ENCODE results near the gene CAMKK2. TPM values are rescaled to one million over a fixed set of nuclear protein-coding genes. Genes with fewer than 3 reads are reported as not detected.

Gene CAMKK2
- total RNA-seq, 1 donor from 2014 or later, result 39.3 TPM

DNA sequence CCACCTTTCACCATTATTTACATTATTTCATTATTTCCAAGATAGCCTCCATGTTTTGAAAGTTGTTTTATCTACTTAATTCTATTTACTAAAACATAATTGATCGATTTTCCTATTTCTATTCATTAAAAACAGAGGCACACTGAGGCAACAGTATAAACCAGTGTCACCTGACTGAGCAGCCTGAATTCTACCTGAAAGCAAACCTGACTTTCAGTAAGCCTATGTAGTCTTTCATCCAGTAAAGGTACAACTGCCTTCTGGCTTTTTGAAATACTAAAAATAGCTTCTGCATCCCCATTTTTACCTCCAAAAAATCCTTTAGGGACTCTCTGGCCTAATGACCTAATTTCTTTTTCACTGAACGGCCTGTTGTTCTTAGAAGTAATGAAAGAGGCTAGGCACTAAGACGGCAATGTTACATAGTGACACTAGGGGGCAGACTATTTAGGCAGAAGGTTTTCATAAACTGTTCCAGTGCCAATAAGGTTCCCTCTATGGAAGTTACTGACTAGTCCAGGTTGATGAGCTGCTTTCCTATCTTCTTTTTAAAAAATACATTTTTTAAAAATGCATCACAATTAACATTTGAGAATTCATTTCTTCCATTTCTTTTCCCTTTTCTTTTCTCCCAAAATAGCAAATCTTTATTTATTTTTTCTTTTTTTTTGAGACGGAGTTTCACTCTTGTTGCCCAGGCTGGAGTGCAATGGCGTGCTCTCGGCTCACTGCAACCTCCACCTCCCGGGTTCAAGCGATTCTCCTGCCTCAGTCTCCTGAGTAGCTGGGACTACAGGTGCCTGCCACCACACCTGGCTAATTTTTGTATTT lies 38.2 kb upstream of the CAMKK2 start:
- H3K27me3 ChIP-seq, result no peaks in the 10 kb centered on the region
- no peaks in the 10 kb centered on the region for H3K9me3 ChIP-seq
- no peak overlapping the region for H3K27ac ChIP-seq
- DNase-seq (no peak), ATAC-seq (peak; percentile 96)
- no peak overlapping the region for H3K4me3 ChIP-seq
- intact Hi-C loops (cut with DNase I), result loop anchor here (10.0 kb wide), 1 partner anchor 110 kb away; no protein-coding TSS in a partner anchor
- TF ChIP-seq, protein P1, sequence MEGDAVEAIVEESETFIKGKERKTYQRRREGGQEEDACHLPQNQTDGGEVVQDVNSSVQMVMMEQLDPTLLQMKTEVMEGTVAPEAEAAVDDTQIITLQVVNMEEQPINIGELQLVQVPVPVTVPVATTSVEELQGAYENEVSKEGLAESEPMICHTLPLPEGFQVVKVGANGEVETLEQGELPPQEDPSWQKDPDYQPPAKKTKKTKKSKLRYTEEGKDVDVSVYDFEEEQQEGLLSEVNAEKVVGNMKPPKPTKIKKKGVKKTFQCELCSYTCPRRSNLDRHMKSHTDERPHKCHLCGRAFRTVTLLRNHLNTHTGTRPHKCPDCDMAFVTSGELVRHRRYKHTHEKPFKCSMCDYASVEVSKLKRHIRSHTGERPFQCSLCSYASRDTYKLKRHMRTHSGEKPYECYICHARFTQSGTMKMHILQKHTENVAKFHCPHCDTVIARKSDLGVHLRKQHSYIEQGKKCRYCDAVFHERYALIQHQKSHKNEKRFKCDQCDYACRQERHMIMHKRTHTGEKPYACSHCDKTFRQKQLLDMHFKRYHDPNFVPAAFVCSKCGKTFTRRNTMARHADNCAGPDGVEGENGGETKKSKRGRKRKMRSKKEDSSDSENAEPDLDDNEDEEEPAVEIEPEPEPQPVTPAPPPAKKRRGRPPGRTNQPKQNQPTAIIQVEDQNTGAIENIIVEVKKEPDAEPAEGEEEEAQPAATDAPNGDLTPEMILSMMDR (IDR thresholded peaks at IDR 0.05), result peak; percentile 85
- peaks cover 89% of the 10 kb centered on the region for H3K36me3 ChIP-seq
- H3K4me1 ChIP-seq, result no peaks in the 10 kb centered on the region

DNA sequence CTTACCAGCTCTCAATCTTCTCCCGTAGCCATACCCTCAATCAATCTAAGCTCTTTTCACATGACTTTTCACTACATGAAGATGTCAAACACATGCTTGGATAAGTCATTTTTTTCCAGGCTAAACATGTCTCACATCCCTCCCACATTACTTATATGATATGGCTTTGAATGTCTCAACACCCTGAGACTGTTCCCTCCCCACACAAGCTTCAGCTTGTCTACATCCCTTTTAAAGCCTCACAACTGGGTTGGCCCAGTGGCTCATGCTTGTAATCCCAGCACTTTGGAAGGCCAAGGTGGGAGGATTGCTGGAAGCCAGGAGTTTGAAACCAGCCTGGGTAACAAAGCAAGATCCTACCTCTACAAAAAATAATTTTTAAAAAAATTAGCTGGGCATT lies 37.2 kb upstream of the CAMKK2 start:
- DNase-seq (no peak), ATAC-seq (no peak)
- peaks cover 95% of the 10 kb centered on the region for H3K36me3 ChIP-seq
- H3K27me3 ChIP-seq, result no peaks in the 10 kb centered on the region
- no peaks in the 10 kb centered on the region for H3K9me3 ChIP-seq
- no peak overlapping the region for H3K27ac ChIP-seq
- intact Hi-C loops (cut with DNase I), result loop anchor here (10.0 kb wide), 1 partner anchor 111 kb away; no protein-coding TSS in a partner anchor
- H3K4me3 ChIP-seq, result no peak overlapping the region
- no peaks in the 10 kb centered on the region for H3K4me1 ChIP-seq
- TF ChIP-seq, protein P1 (IDR thresholded peaks at IDR 0.05), result no peak

DNA sequence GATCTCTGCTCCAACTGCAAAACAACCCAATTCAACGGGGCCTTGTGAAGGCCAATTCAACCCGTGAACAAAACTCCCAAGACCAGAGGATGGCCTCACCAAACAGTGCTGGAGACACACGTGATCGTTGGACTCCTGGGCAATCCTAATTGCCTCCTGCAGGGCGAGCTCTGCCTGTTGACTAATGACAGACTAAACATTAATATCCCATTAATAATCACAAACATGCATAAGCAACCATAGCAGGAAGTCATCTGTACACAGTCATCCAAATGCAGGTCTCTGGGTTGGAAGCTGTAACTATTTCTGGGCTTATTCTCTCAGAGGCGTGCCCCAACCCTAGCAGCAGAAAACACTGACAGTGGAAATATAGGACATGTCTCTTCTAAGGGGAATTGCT lies 34.7 kb upstream of the CAMKK2 start:
- DNase-seq (no peak), ATAC-seq (no peak)
- no peak overlapping the region for H3K27ac ChIP-seq
- no peaks in the 10 kb centered on the region for H3K27me3 ChIP-seq
- peaks cover 97% of the 10 kb centered on the region for H3K36me3 ChIP-seq
- no peak overlapping the region for H3K4me3 ChIP-seq
- intact Hi-C loops (cut with DNase I), result loop anchor here (10.0 kb wide), 1 partner anchor 114 kb away; no protein-coding TSS in a partner anchor
- TF ChIP-seq, protein P1 (IDR thresholded peaks at IDR 0.05), result no peak
- peaks cover 4% of the 10 kb centered on the region for H3K4me1 ChIP-seq
- H3K9me3 ChIP-seq, result no peaks in the 10 kb centered on the region

DNA sequence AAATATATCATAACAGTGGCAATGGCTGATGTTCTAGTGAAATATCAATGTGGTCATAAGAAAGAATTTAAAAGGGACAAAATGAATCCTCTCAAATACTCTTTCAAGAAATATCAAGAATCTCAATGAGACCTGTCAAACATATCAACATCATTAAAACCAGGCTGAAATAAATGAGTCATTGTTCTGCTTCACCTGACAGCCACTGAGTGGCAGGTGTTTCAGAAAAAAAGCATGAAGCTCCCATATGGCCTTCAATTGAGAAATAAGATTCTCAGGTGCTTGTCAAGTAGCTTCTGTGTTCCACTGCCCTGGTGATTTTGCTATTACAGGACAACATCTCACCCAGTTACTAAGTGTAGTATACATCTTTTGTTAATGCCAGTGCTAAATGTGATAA lies 34.2 kb upstream of the CAMKK2 start:
- intact Hi-C loops (cut with DNase I), result loop anchor here (10.0 kb wide), 1 partner anchor 114 kb away; no protein-coding TSS in a partner anchor
- ATAC-seq (no peak), DNase-seq (no peak)
- Histone ChIP-seq H3K36me3 (peaks cover 98% of the 10 kb centered on the region), H3K27ac (no peak overlapping the region), H3K4me1 (peaks cover 8% of the 10 kb centered on the region), H3K27me3 (no peaks in the 10 kb centered on the region), H3K4me3 (no peak overlapping the region), H3K9me3 (no peaks in the 10 kb centered on the region)
- TF ChIP-seq, protein P1 (IDR thresholded peaks at IDR 0.05), result no peak

DNA sequence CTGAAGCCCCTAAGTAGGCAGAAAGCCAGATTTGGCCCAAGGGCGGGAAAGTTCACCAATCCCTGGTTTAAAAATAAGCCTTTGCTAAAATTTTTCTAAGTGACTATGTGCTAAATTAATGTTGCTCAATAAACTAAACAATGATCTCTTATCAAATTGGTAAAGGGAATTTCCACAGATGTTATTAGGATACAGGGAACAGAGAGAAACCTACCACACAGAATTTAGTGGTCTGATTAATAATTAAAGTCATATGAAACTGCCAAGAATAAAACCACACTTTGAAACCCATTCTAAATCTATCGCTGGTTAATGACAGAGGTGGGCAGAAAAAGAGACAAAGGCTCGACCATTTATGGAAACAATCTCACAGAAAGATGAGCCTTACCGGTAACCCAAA lies 33.7 kb upstream of the CAMKK2 start:
- ATAC-seq, result no peak
- H3K36me3 ChIP-seq, result peaks cover 98% of the 10 kb centered on the region
- no peak for DNase-seq
- no peak overlapping the region for H3K4me3 ChIP-seq
- intact Hi-C loops (cut with DNase I), result loop anchor here (10.0 kb wide), 1 partner anchor 115 kb away; no protein-coding TSS in a partner anchor
- no peak overlapping the region for H3K27ac ChIP-seq
- H3K27me3 ChIP-seq, result no peaks in the 10 kb centered on the region
- TF ChIP-seq, protein P1 (IDR thresholded peaks at IDR 0.05), result no peak
- H3K9me3 ChIP-seq, result no peaks in the 10 kb centered on the region
- peaks cover 8% of the 10 kb centered on the region for H3K4me1 ChIP-seq
